Stimulated activated CD8-positive, alpha-beta memory T cell treated with anti-CD3 and anti-CD28 coated beads, Interleukin-15, amount 100 ng/mL, for 1 hour (primary cell): Measurements from ENCODE around the gene DHRSX.
"Not testable (repeated sequence)": the region's sequence is repeated elsewhere in the genome, so short reads cannot be mapped to it uniquely, and the experiment has no call there.

Source experiments
- DNase-seq: peaks from one replicate; pipeline ENCODE4 v3.0.0-alpha.2; 2020; ENCODE audit warnings: low read depth

Gene DHRSX

DNA sequence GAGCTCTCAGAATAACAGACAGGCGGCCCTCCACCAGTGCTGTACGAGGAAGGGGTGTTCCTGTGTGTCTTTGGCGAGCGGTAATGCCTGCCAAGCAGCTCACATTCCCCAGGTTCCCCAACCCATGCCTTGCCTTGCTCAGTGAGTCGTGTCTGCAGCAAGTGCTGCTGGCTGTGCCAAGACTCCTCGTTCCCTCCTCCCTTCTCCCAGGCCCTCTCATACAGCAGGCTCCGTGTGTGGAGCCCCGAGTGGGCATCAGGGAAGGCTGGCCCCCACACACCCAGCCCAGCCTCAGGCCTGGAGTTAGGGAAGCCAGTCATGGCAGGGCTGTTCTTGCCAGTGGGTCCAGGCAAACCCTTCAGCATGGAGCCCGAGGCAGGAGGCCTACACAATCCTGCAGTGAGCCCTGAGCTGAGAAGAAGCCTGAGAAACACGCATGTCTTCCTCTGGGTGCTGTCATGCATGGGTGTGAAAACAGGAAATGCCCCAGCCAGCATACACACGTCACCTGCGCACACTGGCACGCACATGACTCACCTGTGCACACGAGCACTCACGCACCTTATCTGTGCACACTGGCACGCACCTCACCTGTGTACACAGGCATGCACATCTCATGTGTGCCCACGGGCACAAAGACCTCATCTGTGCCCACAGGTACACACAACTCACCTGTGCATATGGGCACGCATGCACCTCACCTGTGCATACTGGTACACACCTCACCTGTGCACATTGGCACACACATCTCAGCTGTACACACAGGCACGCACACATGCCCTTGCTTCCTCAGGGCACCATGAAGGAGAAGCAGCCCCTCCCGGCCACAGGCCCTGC is 238.7 kb downstream of the DHRSX start:
- no peak for DNase-seq

DNA sequence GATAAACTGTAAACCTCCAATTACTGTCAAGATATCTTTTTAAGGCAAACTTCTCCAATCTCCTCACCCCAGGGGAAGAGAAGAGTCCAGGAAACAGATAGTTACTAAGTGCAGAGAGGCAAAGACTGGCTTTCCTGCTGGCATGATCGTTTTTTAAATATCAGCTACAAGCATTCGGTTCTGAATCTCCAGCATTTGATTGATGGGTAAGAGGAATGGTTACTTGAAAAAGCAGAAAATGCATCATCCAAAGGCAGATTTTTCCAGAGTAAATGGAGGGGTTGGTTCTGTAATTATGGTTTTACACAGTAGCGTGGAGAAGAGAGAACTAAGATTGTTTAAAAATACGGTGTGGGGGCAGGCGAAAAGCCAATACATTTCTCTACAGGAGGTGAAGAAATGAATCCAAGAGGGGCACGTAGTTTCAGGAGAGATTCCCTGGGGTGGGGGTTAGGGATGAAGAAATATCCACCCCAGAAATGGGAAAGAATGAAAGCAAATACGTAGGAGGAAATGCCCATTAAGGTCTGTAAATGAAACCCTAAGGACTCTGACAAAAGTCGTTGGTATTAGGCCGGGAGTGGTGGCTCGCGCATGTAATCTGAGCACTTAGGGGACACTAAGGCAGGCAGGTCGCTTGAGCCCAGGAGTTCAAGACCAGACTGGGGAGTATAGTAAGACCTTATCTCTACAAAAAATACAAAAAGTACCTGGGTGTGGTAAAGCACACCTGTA is 248.3 kb downstream of the DHRSX start:
- DNase-seq: no peak

DNA sequence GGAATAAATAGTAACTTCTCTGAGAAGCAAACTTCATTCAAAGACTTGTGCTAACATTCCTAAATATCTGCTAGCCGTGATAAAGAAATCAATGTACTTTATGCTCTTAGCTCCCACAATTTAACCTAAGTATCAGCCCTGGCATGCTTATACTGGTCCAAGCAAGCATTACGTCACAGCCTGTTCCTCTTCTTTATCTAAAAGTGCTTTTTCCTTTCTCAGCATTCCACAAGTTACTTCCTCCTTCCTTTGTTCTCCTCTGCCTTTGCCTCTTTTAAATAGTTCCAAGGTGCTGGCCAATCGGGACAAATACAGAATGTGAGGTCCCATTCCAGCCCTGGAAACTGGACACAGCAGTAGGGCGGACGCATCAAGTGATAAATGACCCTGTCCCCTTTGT is 249.6 kb downstream of the DHRSX start:
- no peak for DNase-seq

DNA sequence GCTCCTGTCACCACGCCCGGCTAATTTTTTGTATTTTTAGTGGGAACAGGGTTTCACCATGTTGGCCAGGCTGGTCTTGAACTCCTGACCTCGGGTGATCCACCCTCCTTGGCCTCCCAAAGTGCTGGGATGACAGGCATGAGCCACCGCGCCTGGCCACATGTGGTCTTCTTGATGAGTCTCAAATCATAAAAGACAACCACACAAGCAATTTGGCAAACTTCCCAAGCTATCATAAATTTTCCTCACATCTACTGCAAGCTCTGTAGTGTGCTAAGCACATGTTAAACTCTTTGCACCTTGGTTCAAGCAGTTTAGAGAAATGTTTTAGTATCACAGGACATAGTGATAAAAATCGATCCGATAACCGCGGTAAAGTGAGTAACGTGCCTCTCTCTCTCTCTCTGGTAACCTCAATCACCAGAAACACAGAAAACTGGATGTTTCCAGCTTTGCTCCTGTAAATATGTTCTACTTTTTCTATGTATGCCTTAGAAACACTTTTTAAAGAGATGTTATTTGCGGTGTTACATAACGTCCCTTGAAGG is 256.8 kb downstream of the DHRSX start:
- no peak for DNase-seq

DNA sequence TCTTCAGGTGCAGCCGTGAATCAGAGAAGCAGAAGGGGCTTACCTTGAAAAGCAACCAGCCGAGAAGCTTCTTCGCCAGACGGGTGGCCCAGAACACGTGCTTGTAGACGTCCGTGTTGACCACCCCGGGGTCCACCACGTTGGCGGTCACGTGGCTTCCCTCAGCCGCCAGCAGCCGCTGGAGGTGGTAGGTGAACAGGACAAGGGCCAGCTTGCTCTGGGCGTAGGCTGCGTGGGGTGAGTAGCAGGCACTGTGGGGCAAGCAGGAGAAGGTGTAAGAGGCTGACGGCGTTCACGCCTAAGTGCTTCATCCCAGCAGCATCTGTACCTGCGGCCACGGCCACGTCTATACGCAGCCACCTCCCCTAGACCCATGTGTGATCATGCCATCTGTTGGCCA is 257.8 kb downstream of the DHRSX start:
- DNase-seq: no peak

DNA sequence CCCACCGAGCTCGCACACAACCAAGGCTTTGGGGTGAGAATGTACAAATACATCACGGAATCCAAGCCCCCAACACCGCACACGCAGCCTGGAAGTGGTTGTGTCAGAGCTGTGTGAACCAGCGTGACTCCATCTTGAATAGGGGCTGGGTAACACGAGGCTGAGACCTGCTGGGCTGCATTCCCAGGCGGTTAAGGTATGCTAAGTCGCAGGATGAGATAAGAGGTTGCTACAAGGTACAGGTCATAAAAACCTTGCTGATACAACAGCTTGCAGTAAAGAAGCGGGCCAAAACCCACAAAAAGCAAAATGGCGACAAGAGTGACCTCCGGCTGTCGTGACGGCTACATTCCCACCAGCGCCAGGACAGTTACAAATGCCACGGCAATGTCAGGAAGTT is 258.4 kb downstream of the DHRSX start:
- DNase-seq: no peak

DNA sequence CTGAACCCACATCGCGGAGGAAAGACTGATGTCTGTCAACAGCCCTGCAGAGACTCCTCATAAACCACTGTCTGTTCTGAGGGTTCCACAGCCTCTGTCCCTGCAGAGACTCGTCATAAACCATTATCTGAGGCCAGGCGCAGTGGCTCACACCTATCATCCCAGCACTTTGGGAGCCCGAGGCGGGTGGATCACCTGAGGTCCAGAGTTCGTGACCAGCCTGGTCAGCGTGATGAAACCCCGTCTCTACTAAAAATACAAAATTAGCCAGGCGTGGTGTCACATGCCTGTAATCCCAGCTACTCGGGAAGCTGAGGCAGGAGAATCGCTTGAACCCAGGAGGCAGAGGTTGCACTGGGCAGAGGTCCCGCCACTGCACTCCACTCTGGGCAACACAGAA is 259.3 kb downstream of the DHRSX start:
- DNase-seq: not testable (repeated sequence)

DNA sequence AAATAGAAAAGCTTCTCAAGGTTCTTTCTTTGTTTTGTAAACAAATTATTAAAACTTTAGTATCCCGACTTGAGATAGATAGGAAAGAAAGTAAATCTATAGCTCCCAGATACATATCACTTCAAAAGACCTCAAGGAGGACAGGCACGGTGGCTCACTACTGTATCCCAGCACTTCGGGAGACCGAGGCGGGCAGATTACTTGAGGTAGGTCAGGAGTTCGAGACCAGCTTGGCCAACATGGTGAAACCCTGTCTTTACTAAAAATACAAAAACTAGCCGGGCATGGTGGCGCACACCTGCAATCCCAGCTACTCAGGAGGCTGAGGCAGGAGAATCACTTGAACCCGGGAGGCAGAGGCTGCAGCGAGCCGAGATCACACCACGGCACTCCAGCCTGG is 260.0 kb downstream of the DHRSX start:
- not testable (repeated sequence) for DNase-seq

DNA sequence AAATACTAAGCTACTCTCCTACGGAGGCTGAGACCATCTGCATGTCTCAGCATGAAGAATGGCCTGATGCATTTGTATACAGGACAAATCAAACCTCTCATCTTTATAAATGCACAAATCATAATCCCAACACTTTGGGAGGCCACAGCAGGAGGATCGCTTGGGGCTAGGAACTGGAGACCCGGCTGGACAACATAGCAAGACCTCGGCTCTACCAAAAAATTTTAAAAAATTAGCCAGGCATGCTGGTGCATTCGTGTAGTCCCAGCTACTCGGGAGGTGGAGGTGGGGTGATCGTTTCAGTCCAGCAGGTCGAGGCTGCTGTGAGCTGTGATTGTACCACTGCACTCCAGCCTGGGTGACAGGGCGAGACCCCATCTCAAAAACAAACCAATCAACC is 262.8 kb downstream of the DHRSX start:
- no peak for DNase-seq

DNA sequence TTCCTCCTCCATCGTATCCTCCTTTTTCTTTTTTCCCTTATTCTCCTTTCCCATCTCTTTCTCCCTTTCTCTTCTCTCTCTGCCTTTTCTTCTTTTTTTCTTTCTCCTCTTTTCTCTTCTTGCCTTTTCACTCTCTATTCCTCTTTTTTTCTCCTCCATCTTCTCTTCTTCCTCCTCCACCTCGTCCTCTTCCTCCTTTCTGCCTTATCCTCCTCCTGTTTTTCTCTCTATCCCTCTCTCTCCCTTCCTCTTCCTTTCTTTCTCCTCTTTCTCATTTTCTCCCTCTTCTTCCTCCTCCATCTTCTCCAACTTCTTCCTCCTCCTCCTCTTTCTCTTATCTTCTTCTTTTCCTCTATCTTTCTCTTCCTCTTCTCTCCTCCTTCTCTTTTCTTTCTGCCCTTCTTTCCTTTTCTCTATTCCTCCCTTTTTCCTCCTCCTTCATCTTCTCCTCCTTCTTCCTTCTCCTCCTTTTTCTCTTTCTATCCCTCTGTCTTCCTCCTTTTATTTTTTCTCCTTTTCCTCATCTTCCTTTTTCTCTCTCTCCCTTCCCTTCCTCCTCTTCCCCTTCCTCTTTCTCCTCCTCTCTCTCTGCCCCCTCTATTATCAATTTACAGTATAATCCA is 269.1 kb downstream of the DHRSX start:
- DNase-seq: no peak

DNA sequence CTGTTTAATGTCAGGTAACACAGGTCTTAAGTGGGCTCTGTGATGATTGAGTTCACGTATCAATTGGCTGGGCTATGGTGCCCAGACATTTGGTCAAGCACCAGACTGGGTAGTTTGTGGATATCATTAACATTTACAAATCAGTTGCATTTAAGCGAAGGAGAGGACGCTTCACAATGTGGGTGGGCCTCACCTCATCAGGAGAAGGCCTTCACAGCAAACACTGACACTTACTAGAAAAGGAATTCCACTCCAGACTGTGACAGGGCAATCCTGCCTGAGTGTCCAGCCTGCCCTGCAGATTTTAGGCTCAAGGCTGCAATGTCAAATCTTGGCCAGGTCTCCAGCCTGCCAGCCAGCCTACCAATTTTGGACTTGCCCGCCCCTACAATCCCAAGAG is 270.3 kb downstream of the DHRSX start:
- DNase-seq: no peak

DNA sequence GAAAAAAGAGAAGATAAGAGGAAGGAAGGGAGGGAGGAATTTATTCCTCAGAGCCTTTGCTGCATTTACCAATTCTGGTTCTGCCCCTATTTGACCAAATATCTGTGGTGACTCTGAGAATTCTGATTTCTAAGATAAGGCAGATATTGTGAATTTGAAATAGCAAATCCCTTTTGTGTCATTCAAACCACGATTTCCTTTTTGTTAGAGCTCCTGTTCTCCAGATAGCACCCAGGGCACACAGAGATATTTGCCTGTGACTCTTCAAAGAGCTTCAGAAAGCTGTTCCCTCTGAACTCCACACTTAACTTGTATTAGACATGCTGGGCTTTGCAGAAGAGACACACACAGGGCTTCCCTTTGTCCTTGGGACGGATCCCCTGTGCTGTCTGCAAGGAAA is 272.2 kb downstream of the DHRSX start:
- no peak for DNase-seq

DNA sequence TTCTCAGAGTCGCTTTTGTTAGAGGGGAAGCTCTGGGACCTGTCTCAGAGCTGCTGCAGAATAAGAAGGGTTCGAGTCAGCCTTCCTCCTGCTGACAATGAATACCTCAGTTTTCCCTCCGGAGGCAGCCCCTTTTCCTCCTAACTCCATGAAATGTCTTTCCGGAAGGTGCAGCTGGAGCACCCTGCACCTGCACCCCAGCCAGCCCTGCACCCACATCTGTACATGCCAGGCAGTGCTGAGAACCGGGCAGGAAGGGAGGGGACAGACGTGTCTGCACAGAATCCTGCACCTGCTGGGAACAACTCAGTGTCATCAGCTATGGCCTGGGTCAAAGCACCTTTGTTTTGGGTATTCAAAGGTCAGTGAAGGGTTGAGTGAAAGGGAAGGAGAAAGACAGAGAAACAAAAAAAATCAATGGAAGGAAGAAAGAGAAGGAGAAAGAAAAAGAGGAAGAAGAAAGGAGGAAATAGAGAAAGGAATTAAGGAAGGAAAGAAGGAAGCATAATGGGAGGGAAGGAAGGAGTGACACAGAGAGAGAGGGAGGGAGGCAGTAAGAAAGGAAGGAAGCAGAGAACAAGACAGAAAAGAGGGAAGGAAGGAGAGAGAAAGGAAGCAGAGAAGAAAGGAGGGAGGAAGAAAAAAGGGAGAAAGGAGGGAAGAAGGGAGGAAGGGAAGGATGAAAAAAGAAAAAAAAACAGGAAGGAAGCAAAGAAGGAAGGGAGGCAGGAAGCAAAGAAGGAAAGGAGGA is 273.7 kb downstream of the DHRSX start:
- DNase-seq: no peak

DNA sequence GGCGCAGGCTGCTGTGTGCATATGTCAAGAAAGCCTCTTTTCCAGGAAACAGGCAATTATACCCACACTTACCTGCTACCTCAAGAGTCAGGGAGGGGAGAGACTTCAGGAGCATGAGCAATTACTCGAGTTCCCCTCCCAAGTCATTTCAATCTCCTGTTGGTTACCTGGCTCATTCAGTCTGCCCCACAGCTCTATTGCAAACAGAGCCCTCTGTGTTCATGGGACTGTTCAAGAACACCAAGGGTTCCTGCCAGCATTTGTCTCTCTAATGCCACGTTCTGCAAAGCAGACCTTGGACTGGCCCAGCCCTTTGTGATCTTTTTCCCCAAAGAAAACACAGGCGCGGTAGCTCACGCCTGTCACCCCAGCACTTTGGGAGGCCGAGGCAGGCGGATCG is 274.6 kb downstream of the DHRSX start:
- DNase-seq: no peak

DNA sequence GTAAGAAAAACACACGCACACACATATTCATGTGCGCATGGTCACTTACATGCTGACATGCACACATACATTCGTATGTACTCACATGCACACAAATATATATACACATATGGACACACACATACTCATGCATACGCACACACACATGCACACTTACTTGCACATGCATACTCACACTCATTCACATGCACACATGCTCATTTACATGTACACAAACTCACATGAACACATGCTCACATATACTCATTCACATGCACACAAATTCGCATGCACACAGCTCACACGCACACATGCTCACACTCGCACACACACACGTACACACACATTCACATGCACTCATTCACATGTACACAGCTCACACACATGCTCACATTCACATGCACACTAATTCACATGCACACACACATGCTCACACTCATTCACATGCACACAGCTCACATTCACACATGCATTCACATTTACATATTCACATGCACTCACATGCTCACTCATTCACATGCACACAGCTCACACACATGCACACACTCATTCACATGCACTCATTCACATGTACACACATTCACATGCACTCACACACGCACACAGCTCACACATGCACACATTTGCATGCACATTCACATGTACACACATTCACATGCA is 276.1 kb downstream of the DHRSX start:
- no peak for DNase-seq

DNA sequence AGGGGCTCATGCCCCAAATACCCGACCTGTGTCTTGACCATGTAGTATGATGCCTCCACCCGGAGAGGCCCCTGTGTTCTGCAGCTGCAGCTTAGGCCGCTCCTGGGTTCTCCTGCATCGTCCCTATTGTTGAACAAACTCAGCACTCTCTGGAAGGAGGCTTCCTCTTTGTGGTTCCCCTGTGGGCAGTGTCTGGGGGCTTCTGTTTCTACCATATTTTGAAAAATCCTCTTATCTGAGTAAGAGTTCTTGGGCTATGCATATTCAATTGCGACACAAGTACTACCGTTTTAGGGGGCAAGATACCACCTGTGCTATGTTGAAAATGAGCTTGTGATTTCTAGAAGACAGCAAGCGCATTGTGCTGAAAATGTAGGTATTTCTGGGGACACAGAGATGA is 276.6 kb downstream of the DHRSX start:
- no peak for DNase-seq

DNA sequence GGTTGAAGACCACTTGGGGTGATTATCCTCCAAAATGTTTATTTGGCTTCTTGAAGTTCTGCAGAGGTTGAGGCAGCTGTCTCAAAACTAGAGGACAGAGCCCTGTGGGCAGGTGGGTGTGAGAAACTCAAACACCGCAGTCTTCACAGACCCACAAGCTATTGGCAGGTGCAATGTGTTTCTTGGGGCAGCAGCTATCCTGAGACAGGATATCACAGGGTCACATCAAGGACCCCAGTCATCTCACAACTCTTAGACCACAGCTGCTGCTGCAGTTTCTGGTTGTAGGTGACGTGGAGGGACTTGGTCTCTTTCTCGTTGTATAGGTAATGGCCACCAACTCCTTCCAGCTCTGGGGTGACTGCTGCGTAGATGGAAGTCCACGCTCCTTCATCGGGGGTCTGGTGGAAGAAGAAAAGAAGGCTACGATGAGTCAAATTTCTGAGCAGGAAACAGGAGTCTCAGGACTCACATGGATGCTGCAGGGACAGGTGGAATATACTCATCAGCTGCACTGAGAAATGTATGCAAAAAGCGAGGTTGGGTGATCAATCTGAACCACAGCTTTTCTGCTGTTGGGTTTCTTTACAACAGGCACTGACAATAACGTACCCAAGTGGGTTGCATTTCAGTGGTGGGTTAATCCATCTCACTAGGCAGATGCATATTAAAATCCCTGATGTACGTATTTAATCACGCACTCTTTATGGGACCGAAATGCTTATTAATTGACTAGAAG is 279.8 kb downstream of the DHRSX start:
- DNase-seq: no peak

DNA sequence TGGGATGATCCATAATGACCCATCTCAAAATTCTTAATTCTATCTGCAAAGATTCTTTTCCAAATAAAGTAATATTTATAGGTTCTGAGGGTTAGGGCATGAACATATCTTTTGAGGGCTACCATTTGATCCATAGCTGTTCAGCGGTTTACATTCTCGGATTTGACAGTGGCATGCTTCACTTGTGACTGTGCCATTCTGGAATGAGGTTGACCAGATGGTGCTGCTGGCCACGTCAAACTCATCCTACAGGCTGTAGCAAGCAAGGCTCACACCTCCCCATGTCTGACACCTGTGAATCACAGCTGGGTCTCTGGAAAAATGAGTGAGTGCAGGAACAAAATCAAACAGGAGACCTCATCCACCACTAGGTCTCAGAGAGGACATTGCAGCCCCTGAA is 280.5 kb downstream of the DHRSX start:
- no peak for DNase-seq

DNA sequence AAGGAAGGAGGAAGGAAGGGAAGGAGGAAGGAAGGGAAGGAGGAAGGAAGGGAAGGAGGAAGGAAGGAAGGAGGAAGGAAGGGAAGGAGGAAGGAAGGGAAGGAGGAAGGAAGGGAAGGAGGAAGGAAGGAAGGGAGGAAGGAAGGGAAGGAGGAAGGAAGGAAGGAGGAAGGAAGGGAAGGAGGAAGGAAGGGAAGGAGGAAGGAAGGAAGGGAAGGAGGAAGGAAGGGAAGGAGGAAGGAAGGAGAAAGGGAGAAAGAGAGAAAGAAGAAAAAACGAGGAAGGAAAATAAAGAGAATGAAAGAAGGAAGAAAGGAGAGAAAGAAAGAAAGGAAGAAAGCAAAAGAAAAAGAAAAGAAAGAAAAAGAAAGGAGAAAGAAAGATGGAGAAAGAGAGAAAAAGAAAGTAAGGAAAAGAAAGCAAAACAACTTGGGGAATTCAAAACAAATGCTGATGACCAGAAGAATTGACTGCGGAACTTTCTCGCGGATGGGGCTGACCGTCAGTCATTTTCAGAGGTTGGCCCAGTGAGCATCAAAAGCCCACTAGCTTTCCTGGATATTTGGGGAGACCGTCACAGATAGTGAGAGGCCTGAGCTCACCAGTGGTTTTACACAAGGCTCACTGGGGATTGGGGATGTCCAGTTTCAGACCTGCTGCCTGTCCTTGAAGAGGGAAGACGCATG is 286.5 kb downstream of the DHRSX start:
- DNase-seq: not testable (repeated sequence)

DNA sequence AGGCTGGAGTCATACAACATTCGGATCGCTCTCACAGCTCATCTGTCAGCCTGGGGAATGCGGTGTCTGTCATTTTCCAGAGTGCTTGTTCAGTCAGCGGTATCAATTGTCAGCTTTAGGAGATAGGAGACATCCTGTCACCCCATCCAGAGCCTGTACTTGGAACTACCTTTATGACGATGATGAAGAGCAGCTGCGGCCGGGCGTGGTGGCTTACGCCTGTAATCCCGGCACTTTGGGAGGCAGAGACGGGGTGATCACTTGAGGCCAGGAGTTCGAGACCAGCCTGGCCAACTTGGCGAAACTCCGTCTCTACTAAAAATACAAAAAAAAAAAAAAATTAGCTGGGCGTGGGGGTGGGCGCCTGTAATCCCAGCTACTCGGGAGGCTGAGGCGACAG is 289.1 kb downstream of the DHRSX start:
- DNase-seq: not testable (repeated sequence)
